ENCODE data around the gene NLGN3.
A peak's percentile ranks its signal among the peaks of the same experiment; 100 is the strongest.

NLGN3 gene

GRCh38 chrX:71144651-71145050 is at the start of gene NLGN3:
TSS of gene NLGN3 (plus strand) at chrX:71144841. CDS start at chrX:71147750, 2,909 bp downstream.
- no peak for DNase-seq

GRCh38 chrX:71095033-71095432 is 49.6 kb upstream of the NLGN3 start:
- DNase-seq: no peak

GRCh38 chrX:71095555-71095980 is 49.1 kb upstream of the NLGN3 start, which contains the start of gene FOXO4:
TSS of gene FOXO4 (plus strand) at chrX:71095851. CDS start at chrX:71096529, 678 bp downstream.
- peak; percentile 86 for DNase-seq

GRCh38 chrX:71095981-71096759 is 48.5 kb upstream of the NLGN3 start:
- no peak for DNase-seq

- no peak for DNase-seq
Measured at GRCh38 chrX:71096760-71097032, 47.9 kb upstream of the NLGN3 start.

GRCh38 chrX:71098302-71098701 is 46.3 kb upstream of the NLGN3 start:
- peak; percentile 67 for DNase-seq

- no peak for DNase-seq
Measured at GRCh38 chrX:71098951-71099506, 45.6 kb upstream of the NLGN3 start.

- DNase-seq: no peak
Measured at GRCh38 chrX:71099736-71100135, 44.9 kb upstream of the NLGN3 start.

- DNase-seq: no peak
Measured at GRCh38 chrX:71100581-71101505, 43.8 kb upstream of the NLGN3 start.

GRCh38 chrX:71102292-71102691 is 42.3 kb upstream of the NLGN3 start:
- no peak for DNase-seq

- peak; percentile 45 for DNase-seq
Measured at GRCh38 chrX:71103110-71103983, 41.3 kb upstream of the NLGN3 start.

GRCh38 chrX:71105628-71106027 is 39.0 kb upstream of the NLGN3 start:
- DNase-seq: no peak

- DNase-seq: peak; percentile 27
Measured at GRCh38 chrX:71106427-71106826, 38.2 kb upstream of the NLGN3 start, which contains the start of gene CXorf65. TSS of gene CXorf65 (minus strand) at chrX:71106740. CDS start at chrX:71106556, 184 bp downstream.

GRCh38 chrX:71107245-71107644 is 37.4 kb upstream of the NLGN3 start:
- DNase-seq: no peak

GRCh38 chrX:71107762-71108360 is 36.8 kb upstream of the NLGN3 start:
- peak; percentile 31 for DNase-seq

- DNase-seq: no peak
Measured at GRCh38 chrX:71109051-71109450, 35.6 kb upstream of the NLGN3 start.

GRCh38 chrX:71111141-71111843 is 33.3 kb upstream of the NLGN3 start, which contains the start of gene IL2RG:
TSS of gene IL2RG (minus strand) at chrX:71111577. CDS start at chrX:71111539, 38 bp downstream.
- DNase-seq: peak; percentile 81

- no peak for DNase-seq
Measured at GRCh38 chrX:71111921-71112431, 32.7 kb upstream of the NLGN3 start.

- DNase-seq: no peak
Measured at GRCh38 chrX:71117358-71117757, 27.3 kb upstream of the NLGN3 start.

GRCh38 chrX:71118032-71118984 is 26.3 kb upstream of the NLGN3 start, which contains the start of gene MED12:
TSS of gene MED12 (plus strand) at chrX:71118596. CDS start at chrX:71118755, 159 bp downstream.
- DNase-seq: peak; percentile 79
